GM19328 (cell line): ENCODE measurements around the gene RNU6-1.

Experiments
- ATAC-seq: cut with Tn5 transposase; IDR thresholded peaks from one replicate; pipeline ENCODE4 v1.9.1; 2021; ENCODE audit warnings: mild to moderate bottlenecking, moderate library complexity; ENCODE audit not compliant: unreplicated experiment

The RNU6-1 gene

GRCh38 chr15:67859331-67859946 is 19.6 kb upstream of the RNU6-1 start:
- ATAC-seq, result no peak

- ATAC-seq, result no peak
These were observed 17.4 kb upstream of the RNU6-1 start for GRCh38 chr15:67857220-67857619.

GRCh38 chr15:67855842-67856241 is 16.0 kb upstream of the RNU6-1 start:
- no peak for ATAC-seq

DNA sequence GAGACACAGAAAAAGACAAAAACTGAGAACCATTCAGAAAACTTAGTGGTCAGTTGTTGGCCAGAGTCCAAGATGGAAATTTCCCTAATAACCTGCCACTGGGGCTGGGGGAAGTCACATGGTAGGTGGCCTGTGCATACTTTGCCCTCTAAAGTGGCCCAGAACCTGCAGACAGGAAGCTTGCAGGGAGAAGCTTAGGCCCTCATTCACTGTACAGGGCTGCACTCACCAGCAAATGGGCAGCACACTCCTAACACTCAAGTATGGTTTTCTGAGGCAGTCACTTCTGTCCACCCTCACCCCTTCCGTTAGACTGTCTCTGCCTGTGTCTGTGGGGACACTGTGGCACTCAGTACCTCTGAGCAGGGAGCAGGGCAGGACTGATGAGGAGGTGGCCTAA is 14.5 kb upstream of the RNU6-1 start:
- ATAC-seq, result no peak

DNA sequence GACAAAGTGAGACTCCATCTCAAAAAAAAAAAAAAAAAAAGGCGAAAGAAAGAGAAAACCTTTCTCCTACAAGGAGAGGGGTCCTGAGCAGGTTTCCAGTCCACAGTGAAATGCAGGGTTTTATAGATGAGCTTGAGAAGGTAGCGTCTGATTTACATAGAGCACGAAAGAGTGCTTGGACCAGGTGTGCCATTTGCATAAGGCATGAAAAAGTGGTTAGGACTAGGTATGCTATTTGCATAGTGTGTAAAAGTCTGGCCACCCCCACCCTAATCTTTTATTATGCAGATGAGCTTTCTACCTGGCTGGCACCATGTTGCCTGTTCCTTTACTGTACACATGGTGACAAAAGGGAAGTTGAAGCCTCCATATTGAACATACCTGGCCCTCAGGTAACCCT is 13.6 kb upstream of the RNU6-1 start:
- ATAC-seq, result no peak

GRCh38 chr15:67852418-67852817 is 12.6 kb upstream of the RNU6-1 start:
- ATAC-seq, result no peak

- ATAC-seq, result no peak
These were observed 11.2 kb upstream of the RNU6-1 start for GRCh38 chr15:67850994-67851571.

DNA sequence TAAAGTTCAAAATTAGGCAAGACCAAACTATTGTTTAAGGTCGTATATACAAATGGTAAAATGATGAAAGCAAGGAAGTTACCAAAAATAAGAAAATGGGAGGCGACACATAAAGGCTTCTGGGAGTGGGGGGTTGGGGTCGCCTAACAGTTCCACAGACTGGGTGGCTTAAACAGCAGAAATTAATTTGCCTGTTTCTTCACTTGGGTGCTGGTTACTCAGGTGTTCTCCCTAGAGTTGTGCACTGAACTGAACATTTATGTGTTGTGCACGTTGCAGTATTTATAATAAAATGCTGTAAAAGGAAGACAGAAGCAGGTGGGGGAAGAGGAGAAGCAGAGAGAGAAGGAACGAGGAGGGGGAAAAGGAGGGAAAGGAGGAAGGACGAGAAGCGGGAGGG is 10.5 kb upstream of the RNU6-1 start:
- ATAC-seq, result no peak

- ATAC-seq, result no peak
These were observed 9.7 kb upstream of the RNU6-1 start for GRCh38 chr15:67849538-67849937.

- ATAC-seq, result no peak
These were observed 6.1 kb upstream of the RNU6-1 start for GRCh38 chr15:67845974-67846373.

DNA sequence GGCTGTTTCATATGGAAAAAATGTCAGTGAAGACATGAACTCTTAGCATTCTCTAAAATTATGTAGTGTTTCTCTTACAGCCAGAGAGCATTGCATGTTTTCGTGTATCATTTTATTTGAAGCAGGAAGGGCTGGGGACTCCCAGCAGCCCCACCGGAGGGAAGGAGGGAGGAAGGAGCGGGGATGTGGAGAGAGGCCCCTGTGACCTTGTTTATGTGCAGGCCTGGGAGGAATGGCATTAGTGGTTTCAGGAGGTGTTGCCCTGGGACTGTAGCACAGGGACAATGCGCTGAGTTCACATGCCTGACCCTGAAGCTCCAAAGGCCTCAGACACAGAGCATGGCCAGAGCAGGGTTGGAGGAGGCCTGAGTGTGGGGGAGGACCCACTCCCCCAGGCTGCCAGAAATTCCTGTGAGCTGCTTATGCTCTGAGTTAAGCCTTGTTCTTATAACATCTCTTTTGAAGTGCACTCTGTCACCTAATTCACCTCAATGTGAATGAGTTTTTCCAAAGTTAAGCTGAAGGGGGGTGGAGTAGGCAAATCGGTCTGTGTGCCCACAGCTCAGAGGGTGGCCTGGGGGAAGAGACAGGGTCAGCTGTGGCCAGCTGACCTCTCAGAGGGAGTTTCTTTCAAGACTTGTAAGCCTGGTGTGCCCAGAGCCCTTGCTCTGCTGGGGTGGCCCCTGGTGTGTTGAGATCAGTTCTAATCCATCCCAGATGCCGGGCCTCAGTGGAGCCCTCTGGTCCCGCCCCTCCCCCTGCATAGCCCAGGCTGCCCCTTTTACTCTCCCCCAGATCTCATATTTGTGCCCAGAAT is 3.9 kb upstream of the RNU6-1 start:
- ATAC-seq, result no peak

DNA sequence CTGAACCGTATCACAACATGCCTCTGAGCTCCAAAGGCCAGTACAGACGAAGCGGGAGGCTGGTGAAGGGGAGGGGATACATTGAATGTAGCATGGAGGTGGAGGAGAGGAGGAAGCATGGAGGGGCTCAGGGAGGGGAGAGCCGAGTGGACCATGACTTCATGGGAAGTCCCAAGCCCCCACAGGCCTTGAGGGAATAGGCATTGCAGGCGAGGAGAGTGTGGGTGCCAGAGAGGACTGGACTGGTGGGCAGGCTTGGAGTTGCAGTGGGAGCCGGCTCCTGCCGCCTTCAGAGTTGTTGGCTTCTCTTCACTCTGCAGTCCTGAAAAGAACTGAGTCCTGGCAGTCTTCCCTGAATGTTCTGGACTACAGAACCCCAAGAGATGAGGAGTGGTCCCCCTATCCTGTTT is 3.3 kb upstream of the RNU6-1 start:
- no peak for ATAC-seq

GRCh38 chr15:67841513-67841762 is 1.6 kb upstream of the RNU6-1 start:
- ATAC-seq, result no peak

- ATAC-seq, result no peak
These were observed 1.1 kb upstream of the RNU6-1 start for GRCh38 chr15:67840749-67841512.

- ATAC-seq, result no peak
These were observed 331 bp downstream of the RNU6-1 start for GRCh38 chr15:67839499-67839928.

DNA sequence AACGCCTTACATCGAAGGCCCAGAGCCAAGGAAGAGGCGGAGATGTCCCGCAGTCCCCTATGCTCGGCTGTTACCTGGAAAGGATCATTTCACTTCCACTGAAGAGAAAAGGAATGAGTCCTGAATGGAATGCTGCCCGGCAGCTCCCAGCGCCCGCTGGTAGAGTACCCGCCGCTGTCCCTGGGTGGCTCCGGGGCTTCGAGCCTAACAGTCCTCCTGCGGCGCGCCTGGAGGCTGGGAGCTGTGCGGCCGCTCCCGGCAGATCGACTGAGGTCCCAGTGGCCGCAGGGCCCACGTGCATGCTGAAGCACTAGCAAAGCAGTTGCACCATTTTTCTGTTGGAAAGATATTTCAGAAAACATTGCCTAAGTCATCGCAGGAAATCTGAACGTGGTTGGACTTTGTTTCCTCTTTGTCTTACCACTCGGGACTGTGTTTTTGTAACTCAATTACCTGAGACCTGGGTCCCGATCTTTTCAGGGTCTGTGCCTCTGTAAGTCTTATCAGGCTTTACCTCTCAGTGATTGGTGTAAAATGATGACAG is 984 bp downstream of the RNU6-1 start:
- no peak for ATAC-seq

- no peak for ATAC-seq
These were observed 2.9 kb downstream of the RNU6-1 start for GRCh38 chr15:67836955-67837354.

- no peak for ATAC-seq
These were observed 3.4 kb downstream of the RNU6-1 start for GRCh38 chr15:67836477-67836876.

DNA sequence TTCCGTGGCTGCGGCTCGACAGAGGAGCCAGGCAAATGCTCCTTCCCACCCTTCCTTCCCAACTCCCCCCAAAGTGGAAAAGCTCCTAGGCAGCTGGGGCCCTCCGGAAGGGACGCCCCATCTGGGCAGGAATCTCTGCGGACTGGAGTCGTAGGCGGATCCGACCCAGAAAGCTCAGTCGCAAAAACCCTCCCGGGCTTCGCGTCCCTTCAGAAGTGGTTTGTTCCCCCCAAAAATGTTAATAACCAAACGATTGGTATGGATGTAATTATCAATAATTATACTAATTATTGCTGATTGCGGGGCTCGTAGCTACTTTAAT is 3.8 kb downstream of the RNU6-1 start:
- ATAC-seq, result no peak

- no peak for ATAC-seq
These were observed 4.3 kb downstream of the RNU6-1 start for GRCh38 chr15:67835297-67836133.
